Trophoblast cell (in vitro differentiated cells and primary cell): ENCODE measurements around the gene THSD4.

Experiments
- DNase-seq, 2 donors: peaks; one replicate each; pipeline ENCODE4 v3.0.0-alpha.2; 2016
- H2AFZ ChIP-seq: 2 replicates; pipeline ENCODE4 v1.6.1; 2013; ENCODE audit warnings: low read length, moderate library complexity, mild to moderate bottlenecking; ENCODE audit not compliant: insufficient read depth, poor library complexity
- H2AK5ac ChIP-seq: 2 replicates; pipeline ENCODE4 v1.6.1; 2013; ENCODE audit warnings: mild to moderate bottlenecking, low read length
- H2BK120ac ChIP-seq: 2 replicates; pipeline ENCODE4 v1.6.1; 2013; ENCODE audit warnings: low read length, mild to moderate bottlenecking, moderate library complexity; ENCODE audit not compliant: insufficient read depth, poor library complexity
- H2BK12ac ChIP-seq: 2 replicates; pipeline ENCODE4 v1.6.1; 2013; ENCODE audit warnings: mild to moderate bottlenecking, low read length, moderate library complexity
- H2BK5ac ChIP-seq: 2 replicates; pipeline ENCODE4 v1.6.1; 2013; ENCODE audit warnings: low read length, low read depth, moderate library complexity, mild to moderate bottlenecking; ENCODE audit not compliant: poor library complexity
- H3K14ac ChIP-seq: 2 replicates; pipeline ENCODE4 v1.6.1; 2013; ENCODE audit warnings: mild to moderate bottlenecking, low read length
- H3K18ac ChIP-seq: 2 replicates; pipeline ENCODE4 v1.6.1; 2013; ENCODE audit warnings: mild to moderate bottlenecking, low read length
- H3K23ac ChIP-seq: 2 replicates; pipeline ENCODE4 v1.6.1; 2013; ENCODE audit warnings: low read length
- H3K27ac ChIP-seq: 2 replicates; pipeline ENCODE4 v1.5.1; 2013; ENCODE audit warnings: low read depth, mild to moderate bottlenecking, inconsistent platforms, low read length, moderate library complexity
- H3K27me3 ChIP-seq: 2 replicates; pipeline ENCODE4 v1.6.1; 2013; ENCODE audit warnings: inconsistent platforms, mild to moderate bottlenecking, low read length, moderate library complexity; ENCODE audit not compliant: insufficient read depth
- H3K36me3 ChIP-seq, 2 experiments: 1 replicate in 1 of 2; 2 replicates in 1 of 2; pipeline ENCODE4 v1.6.1; 2013; ENCODE audit warnings: low read length in 2 of 2, mild to moderate bottlenecking in 2 of 2, moderate library complexity in 1 of 2; ENCODE audit not compliant: insufficient read depth in 2 of 2, control insufficient read depth in 1 of 2
- H3K4ac ChIP-seq: 2 replicates; pipeline ENCODE4 v1.6.1; 2013; ENCODE audit warnings: low read depth, mild to moderate bottlenecking, low read length, moderate library complexity
- H3K4me1 ChIP-seq, 2 experiments: 1 replicate in 1 of 2; 2 replicates in 1 of 2; pipeline ENCODE4 v1.6.1; 2013; ENCODE audit warnings: low read length in 2 of 2, mild to moderate bottlenecking in 2 of 2, moderate library complexity in 1 of 2; ENCODE audit not compliant: insufficient read depth in 2 of 2, control insufficient read depth in 1 of 2
- H3K4me2 ChIP-seq: 2 replicates; pipeline ENCODE4 v1.6.1; 2013; ENCODE audit warnings: inconsistent platforms, mild to moderate bottlenecking, low read length, moderate library complexity
- H3K4me3 ChIP-seq: 2 replicates; pipeline ENCODE4 v1.5.1; 2013; ENCODE audit warnings: mild to moderate bottlenecking, low read depth, low read length, inconsistent platforms
- H3K79me1 ChIP-seq: one replicate; pipeline ENCODE4 v1.6.1; 2013; ENCODE audit warnings: low read length
- H3K79me2 ChIP-seq: 2 replicates; pipeline ENCODE4 v1.6.1; 2013; ENCODE audit warnings: low read length, mild to moderate bottlenecking; ENCODE audit not compliant: control insufficient read depth, insufficient read depth, poor library complexity
- H3K9ac ChIP-seq: 2 replicates; pipeline ENCODE4 v1.6.1; 2013; ENCODE audit warnings: mild to moderate bottlenecking, low read length
- H3K9me3 ChIP-seq: 2 replicates; pipeline ENCODE4 v1.6.1; 2013; ENCODE audit warnings: low read depth, mild to moderate bottlenecking, control low read depth, inconsistent platforms, low read length; ENCODE audit not compliant: insufficient read depth
- H4K12ac ChIP-seq: 2 replicates; pipeline ENCODE4 v1.6.1; 2013; ENCODE audit warnings: low read depth, mild to moderate bottlenecking, low read length, moderate library complexity
- H4K8ac ChIP-seq: 2 replicates; pipeline ENCODE4 v1.6.1; 2013; ENCODE audit warnings: low read depth, mild to moderate bottlenecking, low read length, moderate library complexity
- H4K91ac ChIP-seq: one replicate; pipeline ENCODE4 v1.6.1; 2013; ENCODE audit warnings: low read depth, mild to moderate bottlenecking, low read length, moderate library complexity
- WGBS: extraction: QIAGEN DNeasy Blood & Tissue Kit; methylation state at CpG from one replicate; pipeline ENCODE4 v1.1.7; 2013; ENCODE audit warnings: missing lambda C conversion rate; ENCODE audit not compliant: insufficient read length, insufficient coverage; ENCODE audit errors: extremely low coverage; 5-methylcytosine and 5-hydroxymethylcytosine counted together

Gene THSD4

GRCh38 chr15:71231758-71232157 is 116.5 kb downstream of the THSD4 start:
- Histone ChIP-seq H3K79me1 (no peaks in the 10 kb centered on the region), H2BK120ac (no peak overlapping the region), H4K91ac (no peak overlapping the region), H3K79me2 (no peaks in the 10 kb centered on the region), H2BK12ac (no peak overlapping the region), H3K9ac (no peak overlapping the region), H4K8ac (no peak overlapping the region), H3K4me2 (no peak overlapping the region), H3K4me3 (no peak overlapping the region), H2BK5ac (no peak overlapping the region), H3K18ac (no peak overlapping the region), H3K27ac (no peak overlapping the region), H3K9me3 (peaks cover 2% of the 10 kb centered on the region), H3K14ac (no peak overlapping the region), H4K12ac (no peak overlapping the region), H3K23ac (no peak overlapping the region), H3K36me3 (no peaks in the 10 kb centered on the region), H3K4me1 (no peaks in the 10 kb centered on the region), H3K4ac (no peak overlapping the region), H2AFZ (no peak overlapping the region), H3K27me3 (peaks cover 5% of the 10 kb centered on the region), H2AK5ac (no peak overlapping the region)
- WGBS: no CpG with 5 or more reads among the region's 6 CpGs
- DNase-seq: no peak

DNA sequence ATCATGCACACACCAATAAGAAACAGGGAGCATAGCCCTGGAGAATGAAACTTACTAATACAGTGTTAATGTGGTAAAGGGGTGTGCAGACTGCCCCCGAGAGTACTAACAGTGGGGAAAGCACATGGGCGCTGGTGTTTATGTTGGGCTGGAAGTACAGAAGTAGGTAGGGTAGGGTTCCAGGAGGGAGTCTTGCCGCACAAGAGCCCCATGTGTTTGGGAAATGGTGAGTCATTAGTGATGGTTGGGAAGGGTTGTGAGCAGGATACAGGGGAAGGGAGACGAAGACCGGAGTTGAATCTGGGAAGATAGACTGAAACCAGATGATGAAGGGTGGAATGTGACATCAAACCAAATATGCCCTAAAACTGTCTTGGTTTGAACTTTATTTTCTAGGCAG is 117.1 kb downstream of the THSD4 start:
- no CpG with 5 or more reads among the region's 5 CpGs for WGBS
- H2AFZ ChIP-seq: no peak overlapping the region
- H3K4ac ChIP-seq: no peak overlapping the region

GRCh38 chr15:71237456-71238188 is 122.4 kb downstream of the THSD4 start:
- H4K8ac ChIP-seq: no peak overlapping the region
- no CpG with 5 or more reads among the region's 11 CpGs for WGBS
- peak in 1 of 2 donors; percentile 33 for DNase-seq
- H2BK120ac ChIP-seq: no peak overlapping the region
- no peak overlapping the region for H3K23ac ChIP-seq
- H3K4me2 ChIP-seq: no peak overlapping the region
- no peaks in the 10 kb centered on the region for H3K36me3 ChIP-seq
- no peak overlapping the region for H2BK12ac ChIP-seq
- H3K79me2 ChIP-seq: no peaks in the 10 kb centered on the region
- H3K14ac ChIP-seq: no peak overlapping the region
- H3K27me3 ChIP-seq: peaks cover 3% of the 10 kb centered on the region
- no peak overlapping the region for H2AK5ac ChIP-seq
- no peak overlapping the region for H2AFZ ChIP-seq
- H3K4ac ChIP-seq: no peak overlapping the region
- peaks cover 3% of the 10 kb centered on the region for H3K9me3 ChIP-seq
- H3K79me1 ChIP-seq: no peaks in the 10 kb centered on the region
- no peak overlapping the region for H2BK5ac ChIP-seq
- no peak overlapping the region for H4K12ac ChIP-seq
- no peak overlapping the region for H4K91ac ChIP-seq
- H3K9ac ChIP-seq: no peak overlapping the region
- H3K4me3 ChIP-seq: no peak overlapping the region
- no peaks in the 10 kb centered on the region for H3K4me1 ChIP-seq
- H3K18ac ChIP-seq: no peak overlapping the region
- H3K27ac ChIP-seq: no peak overlapping the region

More for the DNA sequence above, 117.1 kb downstream of the THSD4 start:
- Histone ChIP-seq H4K12ac (no peak overlapping the region), H3K27me3 (peaks cover 5% of the 10 kb centered on the region), H3K27ac (no peak overlapping the region), H3K79me1 (no peaks in the 10 kb centered on the region), H2BK120ac (no peak overlapping the region), H3K18ac (no peak overlapping the region), H3K4me2 (no peak overlapping the region), H3K9ac (no peak overlapping the region), H3K9me3 (peaks cover 2% of the 10 kb centered on the region), H3K79me2 (no peaks in the 10 kb centered on the region), H3K4me1 (no peaks in the 10 kb centered on the region), H4K91ac (no peak overlapping the region), H3K23ac (no peak overlapping the region), H2AK5ac (no peak overlapping the region), H2BK12ac (no peak overlapping the region), H3K14ac (no peak overlapping the region), H2BK5ac (no peak overlapping the region), H4K8ac (no peak overlapping the region), H3K4me3 (no peak overlapping the region), H3K36me3 (no peaks in the 10 kb centered on the region)
- DNase-seq: no peak

DNA sequence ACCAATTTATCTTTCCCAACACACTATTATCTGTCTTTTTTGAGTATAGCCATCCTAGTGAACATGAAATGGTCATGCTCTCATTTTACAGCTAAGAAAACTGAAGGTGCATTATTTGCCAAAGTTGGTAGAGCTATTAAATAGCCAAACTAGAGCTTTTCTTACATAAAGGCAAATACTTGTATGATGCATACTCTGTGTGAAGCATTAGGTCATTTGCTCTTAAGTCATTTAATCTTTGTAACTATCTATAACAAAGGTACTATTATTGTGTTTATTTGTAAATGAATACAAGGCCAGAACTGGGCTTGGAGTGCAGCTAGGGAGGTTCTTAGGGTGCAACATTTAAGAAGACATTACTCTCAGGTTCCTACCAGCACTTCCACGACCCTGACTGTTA is 123.7 kb downstream of the THSD4 start:
- Histone ChIP-seq H2AFZ (no peak overlapping the region), H2BK120ac (no peak overlapping the region), H3K9me3 (peaks cover 3% of the 10 kb centered on the region), H3K23ac (no peak overlapping the region), H3K79me1 (no peaks in the 10 kb centered on the region), H2AK5ac (no peak overlapping the region), H3K18ac (no peak overlapping the region), H2BK5ac (no peak overlapping the region), H3K4ac (no peak overlapping the region), H3K36me3 (no peaks in the 10 kb centered on the region), H3K27me3 (peaks cover 1% of the 10 kb centered on the region), H3K4me2 (no peak overlapping the region), H3K27ac (no peak overlapping the region), H3K79me2 (no peaks in the 10 kb centered on the region), H4K12ac (no peak overlapping the region), H3K14ac (no peak overlapping the region), H2BK12ac (no peak overlapping the region), H3K4me3 (no peak overlapping the region), H3K9ac (no peak overlapping the region), H4K91ac (no peak overlapping the region), H3K4me1 (no peaks in the 10 kb centered on the region), H4K8ac (no peak overlapping the region)
- no CpG with 5 or more reads among the region's 1 CpG for WGBS
- no peak for DNase-seq
